ENCODE measurements around the gene LSS. TPM values are rescaled to one million over a fixed set of nuclear protein-coding genes. Genes with fewer than 3 reads are reported as not detected.

Gene LSS
- total and polyA plus RNA-seq, 5 donors = 34.1 to 91.9 (median 77.6) TPM

GRCh38 chr21:46211786-46212720, 16.5 kb downstream of the LSS start:
- H3K27ac ChIP-seq (ENCODE audit: low read length) = no peak overlapping the region
- no peak for DNase-seq
- no peak overlapping the region for H3K4me3 ChIP-seq (ENCODE audit: low read length)
- intact Hi-C loops (cut with DNase I) = loop anchor here in 2 of 4 donors (10.0 kb wide), 2 partner anchors 57 to 63 kb away; partner anchors contain the start of gene FTCD (in 1 of the 2)
- no peak for ATAC-seq
- no peaks in the 10 kb centered on the region for H3K27me3 ChIP-seq (ENCODE audit: control insufficient read depth, insufficient read depth)
- no peaks in the 10 kb centered on the region for H3K9me3 ChIP-seq (ENCODE audit: control insufficient read depth, low read length)
- 88% methylated on average over 23 of the region's 23 CpGs for WGBS
- H3K4me1 ChIP-seq (ENCODE audit: control insufficient read depth, insufficient read depth, low read length) = no peaks in the 10 kb centered on the region

- WGBS = 91% methylated on average over 7 of the region's 7 CpGs
- no peaks in the 10 kb centered on the region for H3K9me3 ChIP-seq (ENCODE audit: control insufficient read depth, low read length)
- intact Hi-C loops (cut with DNase I) = loop anchor here in 2 of 4 donors (10.0 kb wide), 2 partner anchors 57 to 63 kb away; partner anchors contain the start of gene FTCD (in 1 of the 2)
- no peaks in the 10 kb centered on the region for H3K27me3 ChIP-seq (ENCODE audit: control insufficient read depth, insufficient read depth)
- ATAC-seq (no peak), DNase-seq (no peak)
- H3K4me3 ChIP-seq (ENCODE audit: low read length) = no peak overlapping the region
- no peak overlapping the region for H3K27ac ChIP-seq (ENCODE audit: low read length)
- no peaks in the 10 kb centered on the region for H3K4me1 ChIP-seq (ENCODE audit: control insufficient read depth, insufficient read depth, low read length)
These were observed 17.2 kb downstream of the LSS start for GRCh38 chr21:46211376-46211775.

- intact Hi-C loops (cut with DNase I) = loop anchor here in 2 of 4 donors (10.0 kb wide), 2 partner anchors 56 to 64 kb away; partner anchors contain the start of gene FTCD (in 1 of the 2)
- Histone ChIP-seq H3K4me3 (ENCODE audit: low read length) (no peak overlapping the region), H3K4me1 (ENCODE audit: control insufficient read depth, insufficient read depth, low read length) (no peaks in the 10 kb centered on the region), H3K27me3 (ENCODE audit: control insufficient read depth, insufficient read depth) (no peaks in the 10 kb centered on the region), H3K9me3 (ENCODE audit: control insufficient read depth, low read length) (no peaks in the 10 kb centered on the region), H3K27ac (ENCODE audit: low read length) (no peak overlapping the region)
- no peak for DNase-seq
- 88% methylated on average over 16 of the region's 16 CpGs for WGBS
- ATAC-seq = no peak
These were observed 18.0 kb downstream of the LSS start for GRCh38 chr21:46210378-46211136.

- Histone ChIP-seq H3K4me1 (ENCODE audit: control insufficient read depth, insufficient read depth, low read length) (no peaks in the 10 kb centered on the region), H3K27ac (ENCODE audit: low read length) (no peak overlapping the region), H3K9me3 (ENCODE audit: control insufficient read depth, low read length) (no peaks in the 10 kb centered on the region), H3K4me3 (ENCODE audit: low read length) (no peak overlapping the region), H3K27me3 (ENCODE audit: control insufficient read depth, insufficient read depth) (no peaks in the 10 kb centered on the region)
- intact Hi-C loops (cut with DNase I) = no loop called here
- 91% methylated on average over 23 of the region's 23 CpGs for WGBS
- ATAC-seq (no peak), DNase-seq (peak in 1 of 3 donors; percentile 49)
These were observed 19.5 kb downstream of the LSS start for GRCh38 chr21:46208761-46209721.

- WGBS = 91% methylated on average over 27 of the region's 27 CpGs
- intact Hi-C loops (cut with DNase I) = no loop called here
- Histone ChIP-seq H3K27me3 (ENCODE audit: control insufficient read depth, insufficient read depth) (no peaks in the 10 kb centered on the region), H3K4me3 (ENCODE audit: low read length) (no peak overlapping the region), H3K4me1 (ENCODE audit: control insufficient read depth, insufficient read depth, low read length) (no peaks in the 10 kb centered on the region), H3K9me3 (ENCODE audit: control insufficient read depth, low read length) (no peaks in the 10 kb centered on the region), H3K27ac (ENCODE audit: low read length) (no peak overlapping the region)
- DNase-seq = peak in 2 of 3 donors; percentile 35 to 64
- ATAC-seq = no peak
These were observed 20.5 kb downstream of the LSS start for GRCh38 chr21:46207920-46208591.

GRCh38 chr21:46207006-46207919, 21.3 kb downstream of the LSS start:
- no peak for DNase-seq
- Histone ChIP-seq H3K4me3 (ENCODE audit: low read length) (no peak overlapping the region), H3K4me1 (ENCODE audit: control insufficient read depth, insufficient read depth, low read length) (no peaks in the 10 kb centered on the region), H3K9me3 (ENCODE audit: control insufficient read depth, low read length) (no peaks in the 10 kb centered on the region), H3K27me3 (ENCODE audit: control insufficient read depth, insufficient read depth) (no peaks in the 10 kb centered on the region), H3K27ac (ENCODE audit: low read length) (no peak overlapping the region)
- 94% methylated on average over 21 of the region's 21 CpGs for WGBS
- peak; percentile 6 to 10 for ATAC-seq
- intact Hi-C loops (cut with DNase I) = no loop called here

- 93% methylated on average over 24 of the region's 24 CpGs for WGBS
These were observed 22.2 kb downstream of the LSS start for GRCh38 chr21:46206163-46207005.

GRCh38 chr21:46205766-46206162, 22.8 kb downstream of the LSS start:
- no peak for ATAC-seq
- H3K27me3 ChIP-seq (ENCODE audit: control insufficient read depth, insufficient read depth) = no peaks in the 10 kb centered on the region
- H3K9me3 ChIP-seq (ENCODE audit: control insufficient read depth, low read length) = no peaks in the 10 kb centered on the region
- no peak for DNase-seq
- no peaks in the 10 kb centered on the region for H3K4me1 ChIP-seq (ENCODE audit: control insufficient read depth, insufficient read depth, low read length)
- intact Hi-C loops (cut with DNase I) = no loop called here
- no peak overlapping the region for H3K27ac ChIP-seq (ENCODE audit: low read length)
- 94% methylated on average over 16 of the region's 16 CpGs for WGBS
- no peak overlapping the region for H3K4me3 ChIP-seq (ENCODE audit: low read length)

More at GRCh38 chr21:46206163-46207005, 22.2 kb downstream of the LSS start:
- Histone ChIP-seq H3K9me3 (ENCODE audit: control insufficient read depth, low read length) (no peaks in the 10 kb centered on the region), H3K27ac (ENCODE audit: low read length) (no peak overlapping the region), H3K4me3 (ENCODE audit: low read length) (no peak overlapping the region), H3K4me1 (ENCODE audit: control insufficient read depth, insufficient read depth, low read length) (no peaks in the 10 kb centered on the region), H3K27me3 (ENCODE audit: control insufficient read depth, insufficient read depth) (no peaks in the 10 kb centered on the region)
- intact Hi-C loops (cut with DNase I) = no loop called here
- peak in 1 of 3 donors; percentile 55 for DNase-seq
- no peak for ATAC-seq

GRCh38 chr21:46205166-46205565, 23.4 kb downstream of the LSS start:
- 90% methylated on average over 18 of the region's 18 CpGs for WGBS
- intact Hi-C loops (cut with DNase I) = no loop called here
- no peaks in the 10 kb centered on the region for H3K9me3 ChIP-seq (ENCODE audit: control insufficient read depth, low read length)
- no peak overlapping the region for H3K4me3 ChIP-seq (ENCODE audit: low read length)
- H3K27me3 ChIP-seq (ENCODE audit: control insufficient read depth, insufficient read depth) = no peaks in the 10 kb centered on the region
- no peak overlapping the region for H3K27ac ChIP-seq (ENCODE audit: low read length)
- H3K4me1 ChIP-seq (ENCODE audit: control insufficient read depth, insufficient read depth, low read length) = no peaks in the 10 kb centered on the region
- no peak for ATAC-seq
- no peak for DNase-seq

Data from right cardiac atrium (tissue), 5 donors.